ENCODE data around the gene KIF26B.

Gene KIF26B

DNA sequence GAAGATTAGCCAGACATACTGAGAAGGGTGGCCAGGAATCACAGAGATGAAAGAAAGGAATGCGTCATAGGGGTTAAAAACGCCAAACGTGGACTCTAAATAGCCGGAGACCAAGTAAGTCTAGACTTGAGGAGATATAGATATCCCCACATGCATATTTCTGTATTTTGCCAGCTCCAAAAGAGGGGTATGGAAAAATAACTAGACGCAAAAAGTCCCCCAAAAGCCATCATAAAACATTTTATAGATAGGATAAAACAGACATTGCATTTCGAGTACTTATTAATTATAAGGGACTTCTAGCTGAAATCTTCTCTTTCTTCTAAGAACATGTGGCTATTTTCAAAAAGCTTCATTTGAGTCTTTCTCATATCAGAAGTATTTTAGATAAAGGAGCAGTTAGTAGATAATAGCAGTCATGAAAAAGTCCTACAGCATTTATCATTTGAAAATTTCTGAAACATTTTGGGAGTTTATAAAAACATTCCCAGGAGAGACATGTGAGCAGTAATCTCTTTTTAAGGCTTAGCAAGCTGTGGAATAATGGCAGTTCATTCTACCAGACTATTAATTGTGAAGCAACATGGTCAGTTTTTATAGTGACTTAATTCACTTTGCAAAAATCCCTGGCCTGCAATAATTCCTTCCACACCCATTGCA, 6.1 kb downstream of the KIF26B start:
- TF ChIP-seq ZNF274 (IDR thresholded peaks at IDR 0.05; ENCODE audit: low read depth, low read length) (no peak), YY1 (IDR thresholded peaks at IDR 0.05; ENCODE audit: insufficient read depth, insufficient read length) (no peak), SUZ12 (IDR thresholded peaks at IDR 0.05; ENCODE audit: extremely low read depth, insufficient read depth, insufficient read length) (no peak)
- Histone ChIP-seq H3K9me3 (ENCODE audit: insufficient read depth, low read length) (peaks cover 31% of the 10 kb centered on the region), H3K4me3 (ENCODE audit: insufficient read length, low read depth) (no peak overlapping the region), H3K27me3 (ENCODE audit: insufficient read depth, insufficient read length) (peaks cover 11% of the 10 kb centered on the region), H3K36me3 (ENCODE audit: insufficient read depth, insufficient read length, low read length) (peaks cover 4% of the 10 kb centered on the region), H3K9ac (ENCODE audit: insufficient read length, low read depth) (no peak overlapping the region), H3K4me1 (ENCODE audit: insufficient read depth, insufficient read length) (no peaks in the 10 kb centered on the region)
- DNase-seq (ENCODE audit: low read depth, low spot score): no peak

DNA sequence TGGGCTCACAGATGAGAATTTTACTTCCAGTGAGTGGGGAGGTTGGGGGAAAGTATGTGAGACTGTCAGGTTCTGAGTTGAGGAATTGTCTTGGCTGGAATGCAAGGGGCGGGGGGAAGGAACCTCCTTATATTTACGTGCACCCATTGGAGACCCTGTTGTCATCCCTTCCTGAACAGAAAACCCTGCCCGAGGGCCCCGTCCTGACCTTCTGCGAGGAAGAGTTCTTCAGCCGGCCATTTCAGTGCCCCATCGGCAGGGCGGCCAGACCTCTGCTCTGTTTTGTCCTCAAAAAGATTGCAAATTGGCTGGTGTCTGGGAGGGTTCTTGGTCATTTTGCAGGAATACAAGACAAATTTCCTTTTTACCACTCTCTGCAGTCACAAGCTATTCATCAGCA, 7.1 kb downstream of the KIF26B start:
- TF ChIP-seq SUZ12 (IDR thresholded peaks at IDR 0.05; ENCODE audit: extremely low read depth, insufficient read depth, insufficient read length) (no peak), YY1 (IDR thresholded peaks at IDR 0.05; ENCODE audit: insufficient read depth, insufficient read length) (no peak), ZNF274 (IDR thresholded peaks at IDR 0.05; ENCODE audit: low read depth, low read length) (no peak)
- Histone ChIP-seq H3K4me1 (ENCODE audit: insufficient read depth, insufficient read length) (peaks cover 4% of the 10 kb centered on the region), H3K9me3 (ENCODE audit: insufficient read depth, low read length) (peaks cover 31% of the 10 kb centered on the region), H3K9ac (ENCODE audit: insufficient read length, low read depth) (no peak overlapping the region), H3K36me3 (ENCODE audit: insufficient read depth, insufficient read length, low read length) (peaks cover 4% of the 10 kb centered on the region), H3K27me3 (ENCODE audit: insufficient read depth, insufficient read length) (peaks cover 8% of the 10 kb centered on the region), H3K4me3 (ENCODE audit: insufficient read length, low read depth) (no peak overlapping the region)
- no peak for DNase-seq (ENCODE audit: low read depth, low spot score)

DNA sequence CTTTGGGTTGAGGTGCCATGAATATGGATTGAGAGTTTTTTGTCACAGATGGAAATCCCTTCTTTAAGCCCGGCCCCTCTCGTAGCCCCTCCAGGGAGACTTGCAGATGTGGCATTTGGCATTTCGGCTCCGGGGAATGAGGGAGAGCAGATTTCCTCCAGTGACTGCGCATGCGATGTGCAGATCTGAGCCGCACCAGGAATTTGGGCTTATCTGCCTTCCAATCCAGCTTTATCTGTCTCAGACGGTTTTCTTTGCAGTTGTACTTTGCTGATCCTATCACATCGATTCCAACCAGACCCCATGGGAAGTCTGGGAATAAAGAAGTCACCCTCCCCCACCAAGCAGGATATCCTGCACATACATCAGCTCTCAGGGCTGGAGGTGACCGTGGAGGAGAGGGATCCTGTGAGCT, 11.7 kb downstream of the KIF26B start:
- Histone ChIP-seq H3K9me3 (ENCODE audit: insufficient read depth, low read length) (no peaks in the 10 kb centered on the region), H3K36me3 (ENCODE audit: insufficient read depth, insufficient read length, low read length) (no peaks in the 10 kb centered on the region), H3K4me1 (ENCODE audit: insufficient read depth, insufficient read length) (peaks cover 4% of the 10 kb centered on the region), H3K27me3 (ENCODE audit: insufficient read depth, insufficient read length) (no peaks in the 10 kb centered on the region), H3K4me3 (ENCODE audit: insufficient read length, low read depth) (no peak overlapping the region), H3K9ac (ENCODE audit: insufficient read length, low read depth) (no peak overlapping the region)
- no peak for DNase-seq (ENCODE audit: low read depth, low spot score)
- no peak for TF ChIP-seq SUZ12 (IDR thresholded peaks at IDR 0.05; ENCODE audit: extremely low read depth, insufficient read depth, insufficient read length)
- no peak for TF ChIP-seq ZNF274 (IDR thresholded peaks at IDR 0.05; ENCODE audit: low read depth, low read length)
- no peak for TF ChIP-seq YY1 (IDR thresholded peaks at IDR 0.05; ENCODE audit: insufficient read depth, insufficient read length)

DNA sequence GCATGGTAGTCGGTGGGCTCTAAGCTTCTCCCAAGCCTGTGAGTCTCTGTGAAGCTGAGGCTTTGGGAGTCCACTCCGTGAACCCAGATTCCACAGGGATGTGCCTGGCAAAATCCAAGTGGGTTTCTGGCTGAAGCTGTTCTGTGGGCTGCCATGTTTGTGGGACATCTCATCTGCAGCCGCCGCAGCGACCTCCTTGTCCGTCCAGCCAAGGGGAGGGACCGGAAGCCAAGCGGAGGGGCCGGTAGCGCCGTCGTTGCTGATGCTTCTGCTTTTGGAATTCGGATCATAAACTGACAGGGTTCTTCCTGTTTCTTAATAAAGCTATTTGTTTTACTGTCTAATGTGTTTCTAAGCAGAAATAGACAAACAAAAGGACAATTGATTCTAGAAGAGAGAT, 13.3 kb downstream of the KIF26B start:
- Histone ChIP-seq H3K4me3 (ENCODE audit: insufficient read length, low read depth) (no peak overlapping the region), H3K4me1 (ENCODE audit: insufficient read depth, insufficient read length) (peaks cover 4% of the 10 kb centered on the region), H3K36me3 (ENCODE audit: insufficient read depth, insufficient read length, low read length) (no peaks in the 10 kb centered on the region), H3K27me3 (ENCODE audit: insufficient read depth, insufficient read length) (no peaks in the 10 kb centered on the region), H3K9ac (ENCODE audit: insufficient read length, low read depth) (no peak overlapping the region), H3K9me3 (ENCODE audit: insufficient read depth, low read length) (no peaks in the 10 kb centered on the region)
- no peak for TF ChIP-seq SUZ12 (IDR thresholded peaks at IDR 0.05; ENCODE audit: extremely low read depth, insufficient read depth, insufficient read length)
- no peak for TF ChIP-seq YY1 (IDR thresholded peaks at IDR 0.05; ENCODE audit: insufficient read depth, insufficient read length)
- TF ChIP-seq ZNF274 (IDR thresholded peaks at IDR 0.05; ENCODE audit: low read depth, low read length): no peak
- DNase-seq (ENCODE audit: low read depth, low spot score): no peak

DNA sequence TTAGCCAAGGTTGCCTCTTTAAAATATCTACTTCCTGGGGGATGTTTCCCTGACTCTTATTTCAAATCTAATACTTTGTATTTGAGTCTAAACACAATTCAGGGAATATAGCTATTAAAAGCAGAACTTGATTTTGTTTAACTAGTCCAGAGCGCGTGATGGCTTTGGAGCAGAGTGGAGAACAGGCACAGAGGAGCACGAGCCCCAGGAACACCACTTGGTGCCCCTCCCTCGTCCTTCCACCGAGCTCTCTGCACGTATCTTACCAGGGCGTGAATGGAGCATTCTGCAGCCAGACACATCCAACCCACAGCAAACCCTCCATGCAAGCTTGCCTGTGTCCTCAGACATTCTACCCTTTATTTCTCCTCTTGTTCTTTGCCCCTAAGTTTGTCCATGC, 14.1 kb downstream of the KIF26B start:
- Histone ChIP-seq H3K4me3 (ENCODE audit: insufficient read length, low read depth) (no peak overlapping the region), H3K36me3 (ENCODE audit: insufficient read depth, insufficient read length, low read length) (no peaks in the 10 kb centered on the region), H3K4me1 (ENCODE audit: insufficient read depth, insufficient read length) (peaks cover 4% of the 10 kb centered on the region), H3K27me3 (ENCODE audit: insufficient read depth, insufficient read length) (no peaks in the 10 kb centered on the region), H3K9ac (ENCODE audit: insufficient read length, low read depth) (no peak overlapping the region), H3K9me3 (ENCODE audit: insufficient read depth, low read length) (no peaks in the 10 kb centered on the region)
- TF ChIP-seq YY1 (IDR thresholded peaks at IDR 0.05; ENCODE audit: insufficient read depth, insufficient read length): no peak
- no peak for TF ChIP-seq SUZ12 (IDR thresholded peaks at IDR 0.05; ENCODE audit: extremely low read depth, insufficient read depth, insufficient read length)
- TF ChIP-seq ZNF274 (IDR thresholded peaks at IDR 0.05; ENCODE audit: low read depth, low read length): no peak
- DNase-seq (ENCODE audit: low read depth, low spot score): no peak

DNA sequence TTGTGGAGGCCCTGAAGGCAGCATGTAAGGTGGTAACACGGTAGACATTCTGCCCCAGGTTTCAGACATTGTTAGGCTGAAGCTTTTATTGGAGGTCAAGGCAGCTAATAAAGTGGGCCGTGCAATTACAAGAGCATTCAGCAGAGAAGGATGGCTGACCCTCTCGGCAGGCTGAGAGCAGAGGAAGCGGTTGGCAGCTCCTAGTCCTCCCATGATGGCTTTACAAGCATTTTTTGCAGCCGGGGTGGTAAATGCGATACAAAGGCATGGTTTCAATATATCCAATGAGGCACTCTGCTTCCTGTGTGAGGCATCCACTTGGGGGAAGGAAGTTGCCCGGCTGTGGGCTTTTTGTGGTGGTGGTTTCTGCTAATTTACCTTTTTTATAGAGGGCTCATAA, 14.6 kb downstream of the KIF26B start:
- peaks cover 4% of the 10 kb centered on the region for H3K4me1 ChIP-seq (ENCODE audit: insufficient read depth, insufficient read length)
- TF ChIP-seq SUZ12 (IDR thresholded peaks at IDR 0.05; ENCODE audit: extremely low read depth, insufficient read depth, insufficient read length) (no peak), YY1 (IDR thresholded peaks at IDR 0.05; ENCODE audit: insufficient read depth, insufficient read length) (no peak), ZNF274 (IDR thresholded peaks at IDR 0.05; ENCODE audit: low read depth, low read length) (no peak)
- H3K9me3 ChIP-seq (ENCODE audit: insufficient read depth, low read length): no peaks in the 10 kb centered on the region
- no peak for DNase-seq (ENCODE audit: low read depth, low spot score)
- no peaks in the 10 kb centered on the region for H3K36me3 ChIP-seq (ENCODE audit: insufficient read depth, insufficient read length, low read length)
- H3K27me3 ChIP-seq (ENCODE audit: insufficient read depth, insufficient read length): no peaks in the 10 kb centered on the region
- H3K9ac ChIP-seq (ENCODE audit: insufficient read length, low read depth): no peak overlapping the region
- H3K4me3 ChIP-seq (ENCODE audit: insufficient read length, low read depth): no peak overlapping the region

DNA sequence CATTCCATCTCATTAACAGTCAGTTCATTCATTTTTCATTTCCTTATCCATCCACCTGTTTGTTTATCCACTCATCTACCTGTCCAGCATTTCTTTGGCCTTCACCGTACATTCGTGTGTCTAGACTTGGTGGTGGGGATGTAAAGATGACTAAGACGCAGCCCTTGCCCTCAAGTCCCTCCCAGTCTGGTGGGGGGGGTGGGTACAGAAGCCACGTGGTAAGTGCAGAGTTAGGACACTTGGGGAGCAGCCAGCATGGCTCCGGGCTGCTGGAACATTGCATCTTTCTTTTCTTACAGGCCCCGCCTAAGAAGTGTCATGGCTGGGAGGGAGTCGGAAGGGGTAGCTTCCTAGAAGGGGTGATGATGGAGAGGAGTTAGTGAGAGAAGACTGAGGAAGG, 17.2 kb downstream of the KIF26B start:
- no peaks in the 10 kb centered on the region for H3K4me1 ChIP-seq (ENCODE audit: insufficient read depth, insufficient read length)
- no peak overlapping the region for H3K9ac ChIP-seq (ENCODE audit: insufficient read length, low read depth)
- H3K27me3 ChIP-seq (ENCODE audit: insufficient read depth, insufficient read length): no peaks in the 10 kb centered on the region
- no peaks in the 10 kb centered on the region for H3K36me3 ChIP-seq (ENCODE audit: insufficient read depth, insufficient read length, low read length)
- no peak for DNase-seq (ENCODE audit: low read depth, low spot score)
- TF ChIP-seq ZNF274 (IDR thresholded peaks at IDR 0.05; ENCODE audit: low read depth, low read length) (no peak), YY1 (IDR thresholded peaks at IDR 0.05; ENCODE audit: insufficient read depth, insufficient read length) (no peak), SUZ12 (IDR thresholded peaks at IDR 0.05; ENCODE audit: extremely low read depth, insufficient read depth, insufficient read length) (no peak)
- no peaks in the 10 kb centered on the region for H3K9me3 ChIP-seq (ENCODE audit: insufficient read depth, low read length)
- no peak overlapping the region for H3K4me3 ChIP-seq (ENCODE audit: insufficient read length, low read depth)

Measured in NT2/D1 (cell line).